DND-41 (cell line): ENCODE data around the gene GOLIM4.
"Not testable (repeated sequence)": the region's sequence is repeated elsewhere in the genome, so short reads cannot be mapped to it uniquely, and the experiment has no call there.

Experiments used
- ATAC-seq: fragments of 200-7000 bp; cut with Tn5 transposase; 3 replicates; pipeline ENCODE4 v1.9.1; 2021; ENCODE audit warnings: low read depth; ENCODE audit not compliant: insufficient read depth
- DNase-seq: peaks from one replicate; pipeline ENCODE4 v3.0.0-alpha.2; 2020
- H2AFZ ChIP-seq: 2 replicates; pipeline ENCODE4 v1.6.0; 2012; ENCODE audit warnings: low read depth, low read length
- H3K27ac ChIP-seq: 2 replicates; pipeline ENCODE4 v1.5.1; 2012; ENCODE audit warnings: low read length, inconsistent platforms
- H3K27me3 ChIP-seq: fragments of 200-600 bp; sonication (generic); 2 replicates; pipeline ENCODE4 v1.6.0; 2012; ENCODE audit warnings: low read length, mild to moderate bottlenecking, inconsistent platforms; ENCODE audit not compliant: insufficient read depth, poor library complexity
- H3K36me3 ChIP-seq: 2 replicates; pipeline ENCODE4 v1.5.1; 2012; ENCODE audit warnings: low read length, inconsistent platforms; ENCODE audit not compliant: insufficient read depth
- H3K4me1 ChIP-seq: 2 replicates; pipeline ENCODE4 v1.5.1; 2012; ENCODE audit warnings: mild to moderate bottlenecking, low read length; ENCODE audit not compliant: insufficient read depth
- H3K4me2 ChIP-seq: 2 replicates; pipeline ENCODE4 v1.6.0; 2012; ENCODE audit warnings: mild to moderate bottlenecking, moderate library complexity, low read length, inconsistent platforms; ENCODE audit not compliant: insufficient read depth
- H3K4me3 ChIP-seq, 2 experiments: fragments of 200-600 bp in 1 of 2; shearing (Covaris generic) in 1 of 2; 2 replicates each; pipeline ENCODE4 v1.5.1; 2012 to 2016; ENCODE audit warnings: inconsistent platforms in 2 of 2, low read length in 2 of 2, mild to moderate bottlenecking in 2 of 2, low read depth in 1 of 2, moderate library complexity in 1 of 2
- H3K79me2 ChIP-seq: 2 replicates; pipeline ENCODE4 v1.6.0; 2012; ENCODE audit warnings: low read length, inconsistent platforms; ENCODE audit not compliant: insufficient read depth
- H3K9ac ChIP-seq: 2 replicates; pipeline ENCODE4 v1.6.0; 2012; ENCODE audit warnings: low read depth, mild to moderate bottlenecking, inconsistent platforms, low read length, moderate library complexity
- H3K9me3 ChIP-seq: 2 replicates; pipeline ENCODE4 v1.5.1; 2012; ENCODE audit warnings: low read length, moderate library complexity, mild to moderate bottlenecking, inconsistent platforms; ENCODE audit not compliant: insufficient read depth, severe bottlenecking
- H4K20me1 ChIP-seq: 2 replicates; pipeline ENCODE4 v1.6.0; 2012; ENCODE audit warnings: low read length; ENCODE audit not compliant: insufficient read depth
- CTCF ChIP-seq: IDR thresholded peaks from 2 replicates; pipeline ENCODE4 v1.5.1; 2012; ENCODE audit warnings: borderline replicate concordance, low read length, moderate library complexity, mild to moderate bottlenecking; ENCODE audit not compliant: poor library complexity, severe bottlenecking; ENCODE audit errors: extremely low read depth
- EZH2 ChIP-seq: IDR thresholded peaks from 3 replicates; pipeline ENCODE4 v1.6.1; 2012; ENCODE audit warnings: borderline replicate concordance, low read depth, mild to moderate bottlenecking, moderate library complexity, low read length, inconsistent platforms; ENCODE audit not compliant: severe bottlenecking

GOLIM4 gene

GRCh38 chr3:168138421-168138820 lies 42.7 kb upstream of the GOLIM4 start:
- DNase-seq, result no peak
- H2AFZ ChIP-seq, result no peak overlapping the region
- no peak overlapping the region for H3K4me2 ChIP-seq

GRCh38 chr3:168134931-168135330 lies 39.2 kb upstream of the GOLIM4 start:
- no peak for TF ChIP-seq CTCF
- no peak for TF ChIP-seq EZH2
- Histone ChIP-seq H3K9me3 (no peaks in the 10 kb centered on the region), H3K4me3 (no peak overlapping the region), H2AFZ (no peak overlapping the region), H3K27me3 (no peaks in the 10 kb centered on the region), H3K79me2 (no peaks in the 10 kb centered on the region), H3K4me1 (no peaks in the 10 kb centered on the region), H3K4me2 (no peak overlapping the region), H3K9ac (no peak overlapping the region), H3K36me3 (no peaks in the 10 kb centered on the region), H3K27ac (no peak overlapping the region), H4K20me1 (no peaks in the 10 kb centered on the region)
- no peak for DNase-seq
- no peak for ATAC-seq

More at GRCh38 chr3:168138421-168138820, 42.7 kb upstream of the GOLIM4 start:
- H3K27me3 ChIP-seq, result no peaks in the 10 kb centered on the region
- no peak for ATAC-seq
- no peaks in the 10 kb centered on the region for H3K9me3 ChIP-seq
- H3K4me3 ChIP-seq, result no peak overlapping the region
- H4K20me1 ChIP-seq, result no peaks in the 10 kb centered on the region
- TF ChIP-seq EZH2 (no peak), CTCF (no peak)
- H3K9ac ChIP-seq, result no peak overlapping the region
- H3K36me3 ChIP-seq, result no peaks in the 10 kb centered on the region
- H3K79me2 ChIP-seq, result no peaks in the 10 kb centered on the region
- H3K27ac ChIP-seq, result no peak overlapping the region
- H3K4me1 ChIP-seq, result no peaks in the 10 kb centered on the region

DNA sequence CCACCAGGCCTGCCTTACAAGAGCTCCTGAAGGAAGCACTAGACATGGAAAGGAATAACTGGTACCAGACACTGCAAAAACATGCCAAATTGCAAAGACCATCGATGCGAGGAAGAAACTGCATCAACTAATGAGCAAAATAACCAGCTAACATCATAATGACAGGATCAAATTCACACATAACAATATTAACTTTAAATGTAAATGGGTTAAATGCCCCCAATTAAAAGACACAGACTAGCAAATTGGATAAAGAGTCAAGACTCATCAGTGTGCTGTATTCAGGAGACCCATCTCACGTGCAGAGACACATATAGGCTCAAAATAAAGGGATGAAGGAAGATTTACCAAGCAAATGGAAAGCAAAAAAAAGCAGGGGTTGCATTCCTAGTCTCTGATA lies 34.5 kb upstream of the GOLIM4 start:
- H3K27ac ChIP-seq, H4K20me1 ChIP-seq, H3K9ac ChIP-seq, H3K4me2 ChIP-seq, H3K27me3 ChIP-seq, ATAC-seq, H3K36me3 ChIP-seq, H3K79me2 ChIP-seq, H3K4me1 ChIP-seq, H3K4me3 ChIP-seq, DNase-seq, H3K9me3 ChIP-seq, H2AFZ ChIP-seq: not testable (repeated sequence)

- not testable (repeated sequence) for H3K4me1 ChIP-seq, DNase-seq, H3K9ac ChIP-seq, H3K36me3 ChIP-seq, H3K27me3 ChIP-seq, ATAC-seq, H3K79me2 ChIP-seq, H4K20me1 ChIP-seq, H2AFZ ChIP-seq, H3K4me2 ChIP-seq, H3K27ac ChIP-seq, H3K9me3 ChIP-seq, H3K4me3 ChIP-seq
Observed at GRCh38 chr3:168128463-168128862, 32.7 kb upstream of the GOLIM4 start.
